ENCODE results near the gene RHNO1.

The RHNO1 gene

GRCh38 chr12:2877047-2877952 lies at the start of gene RHNO1, which contains the start of gene FOXM1:
TSS of gene RHNO1 (plus strand) at chr12:2877223. CDS start at chr12:2885367, 8,144 bp downstream.
TSS of gene FOXM1 (minus strand) at chr12:2877174. CDS start at chr12:2874478, 2,696 bp downstream.
- DNase-seq (ENCODE audit: insufficient read length, low spot score) = peak; percentile 93
- no peak for FAIRE-seq

DNA sequence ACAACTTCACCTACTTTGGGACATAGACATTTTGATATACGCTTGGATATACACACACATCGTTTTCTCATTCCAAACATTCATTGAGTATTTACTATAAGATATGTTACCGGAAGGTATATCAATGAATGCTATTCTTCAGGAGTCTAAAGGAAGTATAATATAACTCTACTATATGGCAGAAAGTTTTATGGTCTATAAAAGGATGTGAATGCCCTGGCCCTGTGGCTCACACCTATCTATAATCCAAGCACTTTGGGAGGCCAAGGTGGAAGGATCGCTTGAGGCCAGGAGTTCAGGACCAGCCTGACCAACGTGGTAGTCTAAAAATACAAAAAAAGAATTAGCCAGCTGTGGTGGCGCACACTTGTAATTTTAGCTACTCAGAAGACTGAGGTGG lies 47.7 kb upstream of the RHNO1 start:
- TF ChIP-seq CTCF (IDR thresholded peaks at IDR 0.05; ENCODE audit: insufficient read depth, missing control alignments) = no peak
- DNase-seq (ENCODE audit: insufficient read length, low spot score) (no peak), FAIRE-seq (no peak)

More at GRCh38 chr12:2877047-2877952, at the start of gene RHNO1, which contains the start of gene FOXM1:
- no peak for TF ChIP-seq CTCF (IDR thresholded peaks at IDR 0.05; ENCODE audit: insufficient read depth, missing control alignments)

- DNase-seq (ENCODE audit: insufficient read length, low spot score) (no peak), FAIRE-seq (no peak)
Measured at GRCh38 chr12:2832550-2833127, 44.4 kb upstream of the RHNO1 start.

GRCh38 chr12:2833327-2833726 lies 43.7 kb upstream of the RHNO1 start:
- FAIRE-seq (no peak), DNase-seq (ENCODE audit: insufficient read length, low spot score) (no peak)
- TF ChIP-seq CTCF (IDR thresholded peaks at IDR 0.05; ENCODE audit: insufficient read depth, missing control alignments) = no peak

More at GRCh38 chr12:2832550-2833127, 44.4 kb upstream of the RHNO1 start:
- TF ChIP-seq CTCF (IDR thresholded peaks at IDR 0.05; ENCODE audit: insufficient read depth, missing control alignments) = no peak

DNA sequence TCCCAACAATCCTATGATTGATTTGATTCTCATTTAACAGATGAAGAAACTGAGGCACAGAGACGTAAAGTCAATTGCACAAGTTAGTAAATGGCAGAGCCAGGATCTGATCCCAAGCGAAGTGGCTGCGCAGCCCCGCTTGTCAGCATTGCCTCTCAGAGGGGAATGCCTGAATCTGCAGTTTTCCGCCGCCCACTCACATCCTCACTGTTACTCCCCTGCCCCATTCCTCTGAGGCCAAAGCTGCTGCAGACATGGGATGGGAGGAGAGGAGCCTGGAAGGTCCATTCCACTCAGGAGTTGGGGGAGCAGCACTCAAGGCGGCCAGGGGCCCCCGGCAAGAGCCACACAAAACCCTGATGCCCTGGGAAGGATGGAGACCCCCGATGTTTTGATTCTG lies 43.2 kb upstream of the RHNO1 start:
- no peak for FAIRE-seq
- TF ChIP-seq CTCF (IDR thresholded peaks at IDR 0.05; ENCODE audit: insufficient read depth, missing control alignments) = no peak
- DNase-seq (ENCODE audit: insufficient read length, low spot score) = no peak

DNA sequence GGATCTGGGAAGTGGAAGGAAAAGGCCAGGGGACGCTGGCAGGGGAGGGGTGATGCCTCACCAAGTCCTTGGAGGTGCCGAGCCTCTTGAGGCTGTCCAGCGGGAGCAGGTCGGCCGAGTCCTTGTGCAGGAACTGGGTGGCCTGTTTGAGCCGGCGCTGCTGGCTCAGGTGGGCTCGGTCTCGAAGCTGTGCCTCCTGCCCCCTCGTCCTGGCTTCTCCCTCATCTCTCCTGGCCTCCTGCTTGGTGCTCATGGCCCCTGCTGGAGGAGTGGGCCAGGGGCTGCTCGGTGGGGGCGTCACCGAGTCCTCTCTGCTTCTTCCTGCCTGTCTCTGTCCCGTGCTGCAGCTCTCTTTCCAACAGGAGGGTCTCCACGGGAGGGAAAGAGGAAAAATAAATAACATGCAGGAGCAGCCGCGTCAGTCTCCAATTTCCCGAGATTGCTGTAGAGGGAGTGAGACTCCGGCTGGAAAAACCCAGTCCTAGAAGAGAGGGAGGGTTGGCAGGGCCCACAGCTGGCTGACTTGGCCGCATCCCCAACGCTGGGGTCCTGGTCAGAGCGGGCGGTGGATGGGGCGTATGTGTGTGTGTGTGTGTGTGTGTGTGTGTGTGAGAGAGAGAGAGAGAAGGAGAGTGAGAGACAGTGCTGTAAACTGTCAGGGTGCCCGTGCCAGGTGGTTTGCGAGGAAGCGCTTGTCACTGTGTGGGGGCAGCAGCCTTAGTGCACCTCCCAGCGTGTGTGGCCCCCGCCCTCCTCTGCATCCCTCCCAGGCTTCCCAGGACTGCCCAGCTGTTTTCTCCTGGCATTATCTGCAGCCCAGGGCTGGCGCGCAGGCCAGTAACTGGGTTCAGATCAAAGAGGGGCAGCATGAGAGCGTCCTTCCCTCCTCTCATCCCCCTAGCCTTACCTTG lies 42.2 kb upstream of the RHNO1 start, which contains the start of gene NRIP2:
Gene NRIP2 (minus strand): TSS at position 455 of the 911 bp plus-strand sequence. CDS start 52 bp downstream, at position 403.
- DNase-seq (ENCODE audit: insufficient read length, low spot score) (no peak), FAIRE-seq (no peak)

More for the DNA sequence above, 42.2 kb upstream of the RHNO1 start, which contains the start of gene NRIP2:
- no peak for TF ChIP-seq CTCF (IDR thresholded peaks at IDR 0.05; ENCODE audit: insufficient read depth, missing control alignments)

Measured in D721Med (cell line).